Measurements from ENCODE around the gene INMT.

- TF ChIP-seq CTCF (IDR thresholded peaks at IDR 0.05) = no peak
- no peak for TF ChIP-seq EZH2 (IDR thresholded peaks at IDR 0.05; ENCODE audit: borderline replicate concordance, insufficient read depth, low read depth, low read length, poor library complexity, severe bottlenecking)
Observed at GRCh38 chr7:30802812-30803211, 50.9 kb downstream of the INMT start.
